T-helper 2 cell treated with Interferon-gamma antibody and Interleukin-4, amounts not matched to agents 100 ng/mL and 5 ng/mL, for 36 hours (primary cell): ENCODE measurements around the gene ZFYVE28. TPM values are rescaled to one million over a fixed set of nuclear protein-coding genes. Genes with fewer than 3 reads are reported as not detected.

Experiments used
- intact Hi-C: fragments of 100-400 bp; cut with micrococcal nuclease; formaldehyde crosslinking; loops from one replicate; pipeline ENCODE4 v1.15.1; 2023
- total RNA-seq: library from RNA; stranded (reverse); gene quantifications from 2 replicates; pipeline ENCODE4 v1.2.3, GENCODE V29; 2022

Gene ZFYVE28
- total RNA-seq, 1 donor from 2014 or later: 17.3 TPM

DNA sequence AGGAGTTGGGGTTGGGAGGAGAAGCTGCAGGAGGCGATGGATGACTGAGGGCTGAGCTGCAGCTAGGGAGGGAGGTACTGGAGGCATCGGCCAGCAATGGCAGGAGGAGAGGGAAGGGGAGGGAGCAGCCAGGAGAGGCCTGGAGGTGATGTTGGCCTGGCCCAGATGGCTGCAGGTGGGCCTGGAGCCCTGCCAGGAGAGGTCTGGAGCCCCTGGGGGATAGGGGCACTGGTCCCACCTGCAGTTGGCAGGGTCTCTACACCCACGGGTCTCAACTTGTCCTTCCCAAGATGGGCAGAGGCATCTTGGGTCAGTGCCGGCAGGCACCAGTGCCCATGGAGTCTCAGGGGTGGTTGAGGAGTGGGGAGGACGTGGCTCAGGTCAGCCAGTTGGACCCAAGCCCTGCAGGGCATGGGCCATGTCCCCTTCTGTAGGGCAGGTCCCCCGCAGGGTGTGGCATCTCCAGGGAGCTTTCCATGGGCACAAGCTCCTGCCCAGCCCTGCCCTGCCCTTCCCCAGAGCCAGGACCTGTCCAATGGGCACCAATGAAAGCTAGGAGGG, 153.9 kb downstream of the ZFYVE28 start:
- intact Hi-C loops: loop anchor here (5.0 kb wide), 1 partner anchor 273 kb away; the partner anchor contains the start of gene FAM193A

DNA sequence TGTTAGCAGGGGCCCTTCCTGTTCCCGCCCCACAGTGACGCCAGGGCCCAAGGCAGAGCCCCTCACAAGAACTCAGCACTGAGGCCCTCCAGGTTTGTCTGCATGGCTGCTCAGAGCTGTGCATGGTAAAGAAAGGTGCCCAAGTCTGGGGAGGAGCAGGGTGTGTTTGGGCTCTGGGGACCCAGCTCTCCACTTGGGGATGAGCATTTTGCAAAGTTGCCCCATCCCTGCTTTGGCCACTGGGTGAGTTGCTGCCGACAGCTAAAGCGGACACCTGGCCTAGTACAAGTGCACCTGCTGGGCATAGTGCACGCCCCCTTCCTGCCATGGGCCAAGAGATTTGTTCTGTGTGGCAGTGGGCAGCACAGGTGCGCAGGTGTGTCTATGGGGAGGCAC, 154.5 kb downstream of the ZFYVE28 start:
- intact Hi-C loops: loop anchor here (2.0 to 5.0 kb wide), 2 partner anchors 273 to 551 kb away; partner anchors contain the start of genes FAM193A and SLBP

DNA sequence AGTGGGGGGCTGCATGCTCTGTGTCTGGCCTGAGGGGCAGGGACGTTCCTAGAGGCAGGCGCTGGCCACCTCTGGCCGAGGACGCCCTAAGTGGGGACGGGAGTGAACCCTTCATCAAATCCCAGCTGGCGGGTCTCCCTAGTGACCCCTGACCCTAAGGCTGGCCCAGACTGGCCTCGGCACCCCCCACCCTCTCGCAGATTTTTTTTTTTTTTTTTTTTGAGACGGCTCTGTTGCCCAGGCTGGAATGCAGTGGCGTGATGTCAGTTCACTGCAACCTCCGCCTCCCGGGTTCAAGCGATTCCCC, 155.5 kb downstream of the ZFYVE28 start:
- intact Hi-C loops: loop anchor here (1.0 to 5.0 kb wide), 9 partner anchors 19 to 550 kb away; partner anchors contain the start of genes CFAP99, FAM193A, HAUS3 and POLN

DNA sequence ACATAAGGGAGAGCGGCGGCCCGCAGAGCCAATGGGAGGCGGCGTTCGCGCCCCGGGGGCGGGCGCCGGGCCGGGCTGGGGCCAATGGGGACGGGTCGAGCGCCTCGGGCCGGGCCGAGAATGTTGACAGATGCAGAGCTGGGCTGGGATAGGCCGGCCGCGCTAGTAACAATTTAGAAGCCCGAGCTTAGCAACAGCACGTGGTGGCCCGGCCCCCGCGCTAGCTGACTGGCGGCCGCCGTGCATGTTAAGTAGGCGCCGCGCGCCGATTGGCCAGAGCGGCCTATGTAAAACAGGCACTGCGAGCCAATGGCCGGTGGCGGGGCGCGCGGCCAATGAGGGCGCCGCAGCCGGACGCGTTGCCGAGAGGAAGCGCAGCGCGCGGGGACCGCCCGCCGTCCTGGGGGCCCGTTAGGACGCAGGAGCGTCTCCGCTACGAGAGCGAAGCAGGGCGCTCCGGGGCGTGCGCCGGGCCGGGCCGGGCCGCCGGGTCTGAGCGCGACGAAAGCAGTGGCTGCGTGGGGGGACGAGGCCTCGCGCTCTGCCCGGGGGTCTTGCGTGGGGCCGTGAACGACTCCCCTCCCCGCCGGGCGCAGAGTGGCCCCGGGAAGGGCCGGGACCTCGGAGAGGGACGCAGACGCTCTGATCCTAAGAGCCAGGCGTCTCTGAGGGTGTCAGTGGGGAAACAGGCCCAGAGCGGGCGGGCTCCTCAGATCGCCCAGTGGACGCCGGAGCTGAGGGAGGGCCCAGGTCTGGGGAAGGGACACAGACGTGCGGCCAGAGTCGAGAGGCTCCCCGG, 156.1 kb downstream of the ZFYVE28 start:
- intact Hi-C loops: loop anchor here (1.0 to 5.0 kb wide), 9 partner anchors 20 to 550 kb away; partner anchors contain the start of genes CFAP99, FAM193A, HAUS3 and POLN

DNA sequence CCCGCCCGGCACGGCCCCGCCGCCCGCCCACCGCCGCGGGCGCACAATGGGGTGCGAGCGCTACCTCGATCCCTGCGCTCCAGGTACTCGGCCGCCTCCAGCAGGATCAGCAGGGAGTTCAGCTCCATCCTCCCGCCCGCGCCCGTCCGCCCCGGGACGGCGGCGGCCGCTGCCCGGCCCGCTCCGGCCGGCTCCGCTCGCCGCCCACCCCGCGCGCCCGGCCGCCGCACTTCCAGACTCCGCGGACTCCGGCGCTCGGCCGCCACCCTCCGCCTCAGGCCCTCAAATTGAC, 156.6 kb downstream of the ZFYVE28 start, which contains the start of gene MXD4:
MXD4 (minus strand) TSS at position 257 of the 292 bp plus-strand sequence; CDS start at position 128, 129 bp downstream.
- intact Hi-C loops: loop anchor here (1.0 to 5.0 kb wide), 9 partner anchors 19 to 549 kb away; partner anchors contain the start of genes CFAP99, FAM193A, HAUS3 and POLN

DNA sequence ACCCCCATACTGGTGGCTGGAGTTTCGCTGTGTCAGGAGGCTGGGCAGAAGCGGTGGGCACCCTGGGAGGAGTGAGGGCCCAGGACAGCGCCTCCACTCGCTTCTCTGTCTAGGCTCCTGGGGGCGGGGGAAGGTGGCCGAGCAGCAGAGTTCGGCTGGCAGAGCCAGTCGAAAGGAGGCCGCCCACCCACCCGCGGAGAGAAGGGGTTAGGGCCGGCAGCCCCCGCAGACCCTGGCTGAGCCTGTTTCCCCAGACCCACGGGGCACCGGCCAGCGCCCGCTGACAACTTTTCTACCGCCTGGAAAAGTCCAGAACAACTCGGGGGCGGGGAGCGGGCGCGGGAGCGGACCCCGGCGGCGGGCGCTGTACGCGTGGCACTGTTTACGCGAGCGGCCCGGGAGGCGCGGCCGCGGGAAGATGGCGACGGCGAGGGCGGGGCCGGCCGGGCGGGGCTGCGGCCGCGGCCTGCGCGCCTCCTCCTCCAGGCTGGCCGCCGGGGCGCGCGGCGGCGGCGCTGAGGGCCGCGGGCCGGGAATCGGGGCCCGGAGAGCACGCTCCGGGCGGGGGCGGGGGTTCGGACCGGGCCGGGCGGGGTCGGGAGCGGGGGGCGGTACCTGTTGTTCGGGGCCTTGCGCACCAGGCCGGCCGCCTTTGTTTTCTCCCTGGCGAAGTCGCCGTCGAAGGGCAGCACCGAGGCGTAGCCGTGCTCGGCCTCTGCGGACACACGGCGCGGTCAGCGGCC, 157.2 kb downstream of the ZFYVE28 start:
- intact Hi-C loops: loop anchor here (5.0 kb wide), 1 partner anchor 276 kb away; the partner anchor contains the start of gene FAM193A

DNA sequence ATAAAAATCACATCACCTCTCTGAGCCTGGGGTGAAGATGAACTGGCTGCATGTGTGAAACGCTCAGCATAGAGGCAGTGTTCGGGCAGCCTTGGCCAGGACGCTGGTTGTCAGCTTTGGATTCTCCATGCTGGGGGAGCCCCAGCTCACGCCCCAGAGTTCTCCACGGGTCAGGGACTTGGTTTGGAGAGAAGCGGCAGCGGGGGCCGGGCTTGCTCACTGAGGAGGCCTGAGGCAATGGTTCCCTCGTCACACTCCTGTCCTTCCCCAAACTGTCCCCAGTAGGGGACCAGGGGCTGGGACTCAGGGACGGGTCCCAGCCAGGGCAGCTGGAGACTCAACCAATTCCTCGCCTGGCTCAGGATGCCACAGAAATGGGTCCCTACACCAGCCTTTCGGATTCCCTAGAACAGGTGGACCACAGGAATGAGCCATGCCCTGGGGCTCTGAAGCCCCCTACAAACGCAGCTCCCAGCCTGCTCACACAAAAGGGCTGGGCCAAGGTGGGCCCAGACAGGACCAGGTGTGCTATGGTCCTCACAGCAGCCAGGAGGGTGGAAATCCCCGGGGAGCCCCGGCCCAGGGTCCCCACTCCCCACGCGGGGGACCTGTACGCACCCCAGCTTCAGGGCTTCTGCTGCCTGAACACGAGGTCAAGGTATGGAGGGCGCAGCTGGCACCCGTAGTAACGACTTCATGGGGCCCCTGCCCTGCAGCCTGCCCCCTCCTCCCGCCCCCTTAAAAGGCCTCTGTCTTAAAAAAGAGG, 157.9 kb downstream of the ZFYVE28 start:
- intact Hi-C loops: loop anchor here (5.0 kb wide), 1 partner anchor 277 kb away; the partner anchor contains the start of gene FAM193A

DNA sequence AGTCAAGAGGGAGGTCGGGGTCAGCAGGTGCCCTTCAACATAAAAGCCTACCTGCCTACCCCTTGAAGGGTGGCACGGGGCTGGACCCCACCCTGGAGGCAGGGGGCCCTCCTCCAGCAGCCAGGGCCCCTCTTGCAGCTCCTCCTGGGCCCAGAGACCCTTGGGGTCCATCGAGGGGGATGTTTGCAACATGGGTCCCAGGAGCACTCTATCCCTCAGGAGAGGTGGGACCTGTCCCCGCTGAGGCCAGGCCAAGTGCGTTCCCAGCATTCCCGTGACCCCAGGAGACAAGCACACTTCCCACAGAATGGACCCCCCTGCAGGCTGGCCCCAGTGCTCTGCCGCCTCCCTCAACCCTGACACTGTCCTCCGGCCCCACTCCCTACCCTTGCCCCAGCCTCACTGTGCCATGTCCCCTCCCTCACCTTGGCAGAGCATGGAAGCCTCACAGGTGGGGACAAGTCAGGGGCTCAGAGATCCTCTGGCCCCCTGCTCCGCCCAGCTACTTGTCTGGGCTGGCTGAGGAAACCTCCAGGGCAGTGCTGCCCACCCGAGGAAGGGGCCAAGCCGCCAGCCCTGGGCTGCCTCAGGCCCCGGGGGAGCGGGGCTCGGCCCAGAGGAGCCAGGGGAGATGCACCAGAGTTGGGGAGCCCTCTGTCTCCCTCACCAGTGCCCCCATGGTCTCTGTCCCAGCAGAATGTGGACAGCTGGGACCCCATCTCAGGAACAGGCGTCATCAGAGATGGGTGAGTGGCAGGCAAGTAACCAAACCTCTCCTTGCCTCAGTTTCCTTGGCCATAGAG, 158.7 kb downstream of the ZFYVE28 start:
- intact Hi-C loops: loop anchor here (5.0 kb wide), 1 partner anchor 278 kb away; the partner anchor contains the start of gene FAM193A

DNA sequence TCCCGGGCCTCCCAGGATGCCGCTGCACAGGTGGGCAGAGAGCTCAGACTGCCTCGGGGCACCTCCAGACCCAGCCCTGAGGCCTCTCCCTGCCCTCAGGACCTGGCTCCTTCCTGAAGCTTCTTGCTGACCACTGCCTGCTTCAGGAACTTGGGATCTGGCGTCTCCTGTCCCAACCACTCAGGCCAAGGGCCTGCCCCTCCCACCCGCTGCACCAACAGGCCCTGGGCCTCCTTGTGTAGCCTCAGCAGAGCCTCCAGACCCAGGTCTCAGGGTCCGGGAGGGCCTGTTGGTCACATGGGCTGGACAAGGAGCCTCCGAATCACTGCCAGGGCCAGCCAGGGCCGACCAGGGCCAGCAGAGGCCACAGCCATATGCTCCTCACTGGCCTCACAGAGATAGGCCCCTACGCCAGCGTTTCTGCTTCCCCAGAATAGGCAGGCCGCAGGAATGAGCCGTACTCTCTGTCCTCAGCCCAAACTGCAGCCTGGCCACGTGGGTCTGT, 159.4 kb downstream of the ZFYVE28 start:
- intact Hi-C loops: no loop called here

DNA sequence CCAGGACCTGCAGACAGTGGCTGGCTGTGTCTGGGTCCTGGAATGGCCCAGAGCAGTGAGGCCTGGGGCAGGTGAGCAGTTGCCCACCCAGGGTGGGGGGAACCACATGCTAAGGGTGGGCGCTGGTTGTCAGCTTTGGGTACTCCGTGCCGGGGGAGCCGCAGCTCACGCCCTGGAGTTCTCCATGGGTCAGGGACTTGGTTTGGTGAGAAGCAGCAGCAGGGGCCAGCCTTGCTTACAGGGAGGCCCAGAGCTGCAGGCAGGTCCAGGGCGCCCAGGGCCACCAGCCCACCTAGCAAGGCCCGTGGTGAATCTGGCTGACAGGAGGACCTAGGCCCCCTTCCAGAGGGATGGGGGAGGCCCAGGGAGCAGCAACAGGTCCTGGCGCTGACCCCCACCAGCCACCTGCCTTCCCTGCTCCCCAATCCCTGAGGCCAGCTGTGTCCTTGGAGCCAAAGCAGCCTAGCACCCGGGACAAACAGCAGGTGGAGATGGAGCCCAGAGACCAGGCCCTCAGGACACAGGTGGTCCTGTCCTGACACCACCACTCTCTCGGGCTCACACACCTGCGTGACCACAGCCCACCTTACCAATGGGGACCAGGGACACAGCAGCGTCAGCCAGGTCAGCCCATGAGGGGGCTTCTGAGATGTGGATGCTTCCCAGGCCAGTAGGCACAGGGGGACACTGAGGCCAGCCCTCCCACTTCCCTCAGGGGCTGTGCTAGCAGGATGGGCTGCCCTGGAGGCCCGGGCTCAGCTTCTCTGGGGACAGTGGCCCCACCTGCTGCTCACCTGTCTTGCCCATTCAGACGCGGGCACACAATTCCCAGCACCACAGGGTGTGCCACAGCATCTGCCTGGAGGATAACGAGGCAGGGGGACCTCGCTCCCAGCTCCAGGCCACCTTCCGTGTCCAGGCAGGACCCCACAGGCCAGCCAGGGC, 160.1 kb downstream of the ZFYVE28 start:
- intact Hi-C loops: no loop called here

DNA sequence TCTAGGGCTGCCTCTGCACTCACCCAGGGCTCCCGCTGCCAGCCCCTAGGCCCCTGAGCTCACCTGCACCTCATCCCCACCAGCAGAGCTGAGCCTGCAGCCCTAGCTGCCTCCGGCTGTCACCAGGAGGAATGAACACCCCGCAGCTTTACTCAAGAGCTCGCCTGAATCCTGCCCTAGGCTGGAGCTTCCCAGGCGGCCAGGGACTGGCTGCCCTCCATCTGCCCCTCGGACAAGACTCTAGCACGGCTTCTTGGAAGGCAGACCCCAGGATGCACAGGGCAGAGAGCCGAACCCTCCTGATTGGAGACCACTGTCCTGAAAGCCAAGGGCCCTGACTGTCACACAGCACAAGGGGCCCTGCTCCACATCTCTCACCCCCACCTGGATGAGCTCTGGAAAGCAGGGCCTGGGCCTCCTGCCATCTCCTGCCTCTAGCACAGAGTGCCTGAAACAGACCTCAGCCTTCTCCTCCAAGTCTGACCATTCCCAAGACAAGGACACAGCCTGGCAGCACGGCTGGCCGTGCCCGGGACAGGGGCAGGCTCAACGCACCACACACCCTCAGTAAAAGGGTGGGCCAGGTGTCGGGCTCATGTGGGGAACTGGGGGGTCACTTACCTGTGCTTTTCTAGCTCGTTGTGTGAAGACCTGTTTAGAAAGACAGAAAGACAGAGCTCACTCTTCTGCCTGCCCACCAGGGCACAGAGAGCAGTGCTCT, 160.9 kb downstream of the ZFYVE28 start:
- intact Hi-C loops: no loop called here

DNA sequence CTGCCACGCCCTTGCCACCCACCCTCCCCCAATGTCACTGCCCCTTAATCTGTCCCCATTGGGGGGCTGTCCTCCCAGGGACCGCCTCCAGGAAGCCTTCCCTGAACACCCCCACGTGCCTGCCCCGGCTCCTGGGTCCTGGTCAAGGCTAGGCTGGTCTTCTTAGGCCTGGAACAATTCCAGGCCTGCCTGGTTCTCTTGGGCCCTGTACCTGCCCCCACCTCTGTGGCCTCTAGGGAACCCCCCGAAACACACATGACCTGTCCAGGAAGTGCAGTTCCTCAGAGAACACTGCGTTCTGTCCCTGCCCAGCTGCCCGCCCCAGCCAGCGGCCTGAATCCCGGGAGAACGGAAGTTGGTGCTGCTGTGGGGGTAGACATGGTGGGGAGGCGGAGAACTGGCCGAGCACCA, 161.7 kb downstream of the ZFYVE28 start:
- intact Hi-C loops: no loop called here

DNA sequence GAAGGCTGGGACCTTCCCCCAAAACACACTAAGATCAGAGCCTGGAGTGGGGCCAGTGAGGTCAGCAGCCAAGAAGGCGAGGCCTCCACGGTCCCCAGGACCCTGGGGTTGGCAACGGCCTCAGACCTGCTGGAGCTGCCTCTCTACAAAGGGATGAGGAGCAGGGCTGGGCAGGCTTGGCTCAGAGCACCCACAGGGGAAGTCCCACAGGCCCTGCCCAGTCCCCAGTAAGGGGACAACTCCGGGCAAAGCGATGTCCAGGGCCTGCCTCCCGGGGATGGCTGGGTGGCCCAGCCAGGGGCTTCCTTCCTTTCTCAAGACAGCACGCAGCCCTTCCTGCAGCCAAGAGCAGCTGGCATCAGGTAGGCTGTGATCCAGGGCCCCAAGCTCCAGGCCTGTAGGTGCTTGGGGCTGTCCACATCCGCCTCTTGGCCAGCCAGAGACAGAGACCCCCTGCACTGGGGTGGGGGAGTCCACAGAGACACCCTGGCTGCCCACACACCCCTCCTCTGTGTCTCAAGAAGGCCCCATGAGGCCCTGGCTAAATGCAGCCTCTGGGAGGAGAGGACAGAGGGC, 162.2 kb downstream of the ZFYVE28 start:
- intact Hi-C loops: no loop called here

DNA sequence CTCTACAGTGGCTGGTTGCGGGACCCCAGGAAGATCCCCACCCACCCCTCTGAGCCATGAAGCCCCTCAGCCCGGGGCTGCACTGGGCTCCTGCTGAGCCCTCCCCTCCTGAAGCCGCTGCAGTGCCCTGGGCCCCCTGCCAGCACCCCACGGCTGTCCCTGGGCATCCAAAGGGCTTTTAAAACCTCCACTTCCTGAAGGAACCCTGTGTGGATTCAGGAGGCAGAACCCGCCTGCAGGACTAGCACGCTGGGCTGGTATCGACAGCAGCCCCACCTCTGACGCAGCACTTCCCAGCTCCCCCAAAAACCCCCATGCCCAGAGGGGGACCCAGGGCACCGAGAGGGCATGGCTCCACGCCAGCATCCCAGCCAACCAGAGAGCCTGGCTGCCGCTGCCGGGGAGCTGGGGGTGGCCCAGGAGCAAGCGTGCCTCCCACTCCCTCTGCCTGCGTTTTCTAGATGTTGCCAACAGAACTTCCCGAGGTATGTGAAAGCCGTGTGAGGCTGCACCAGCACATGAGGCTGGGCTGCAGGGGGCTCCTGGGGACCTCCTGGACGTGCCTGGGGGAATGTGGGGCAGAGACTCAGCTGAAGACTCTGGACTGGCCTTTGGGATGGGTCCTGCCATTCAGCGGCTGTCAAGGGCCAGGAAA, 162.8 kb downstream of the ZFYVE28 start:
- intact Hi-C loops: no loop called here

DNA sequence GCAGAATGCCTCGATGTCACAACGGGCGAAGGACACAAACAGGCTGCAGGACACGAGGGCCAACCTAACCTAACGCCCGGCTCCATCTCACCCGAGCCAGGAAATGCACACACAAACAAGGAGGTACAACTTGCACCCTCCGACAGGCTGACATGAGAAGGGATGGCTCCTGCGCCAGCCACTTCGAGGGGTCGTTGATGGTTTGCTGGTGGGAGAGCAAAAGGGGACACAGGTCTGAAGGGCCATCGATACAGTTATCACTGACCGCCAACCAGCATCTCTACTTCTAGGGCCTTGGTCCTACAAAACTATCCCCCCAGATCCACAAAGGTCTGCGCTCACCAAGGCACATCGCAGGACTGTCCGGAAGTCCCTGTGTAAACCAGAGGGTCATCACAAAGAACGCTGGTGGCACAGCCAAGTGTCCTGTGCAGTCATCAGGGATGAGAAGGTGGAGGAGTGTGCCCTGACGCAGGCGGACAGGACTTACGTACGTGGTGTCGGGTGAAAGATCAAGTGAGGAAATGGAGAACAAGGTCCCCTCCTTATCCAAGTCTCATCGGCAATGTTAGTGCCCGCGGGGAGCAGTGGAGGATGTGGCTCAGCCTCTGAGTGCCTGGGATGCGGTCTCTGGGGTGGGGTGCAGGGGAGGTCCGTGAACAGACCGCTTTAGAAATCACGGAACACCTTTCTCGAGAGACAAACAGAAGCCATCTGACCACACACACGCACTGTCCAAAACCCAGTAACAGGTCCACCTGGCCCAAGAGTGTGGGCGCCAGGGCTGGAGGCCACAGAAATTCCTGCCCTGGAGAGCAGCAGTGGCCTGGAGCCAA, 163.6 kb downstream of the ZFYVE28 start:
- intact Hi-C loops: no loop called here
